GM18868 (cell line): ENCODE results near the gene AMT.
"Not testable (repeated sequence)": the region's sequence is repeated elsewhere in the genome, so short reads cannot be mapped to it uniquely, and the experiment has no call there.

Experiments
- ATAC-seq: cut with Tn5 transposase; IDR thresholded peaks from one replicate; pipeline ENCODE4 v1.9.1; 2021; ENCODE audit warnings: mild to moderate bottlenecking, moderate library complexity; ENCODE audit not compliant: unreplicated experiment

The AMT gene

GRCh38 chr3:49427586-49427985 lies 5.3 kb upstream of the AMT start:
- no peak for ATAC-seq

- no peak for ATAC-seq
Measured at GRCh38 chr3:49424816-49425215, 2.5 kb upstream of the AMT start.

GRCh38 chr3:49421890-49422378 lies 339 bp downstream of the AMT start:
- no peak for ATAC-seq

GRCh38 chr3:49417516-49418120 lies 4.7 kb downstream of the AMT start:
- no peak for ATAC-seq

GRCh38 chr3:49416867-49417266 lies 5.4 kb downstream of the AMT start:
- ATAC-seq = no peak

GRCh38 chr3:49415931-49416601 lies 6.2 kb downstream of the AMT start:
- peak; percentile 33 for ATAC-seq

GRCh38 chr3:49414753-49415152 lies 7.5 kb downstream of the AMT start:
- ATAC-seq = no peak

- no peak for ATAC-seq
Measured at GRCh38 chr3:49413338-49413734, 8.9 kb downstream of the AMT start.

- no peak for ATAC-seq
Measured at GRCh38 chr3:49412632-49413337, 9.5 kb downstream of the AMT start.

- ATAC-seq = peak; percentile 69
Measured at GRCh38 chr3:49411968-49412631, 10.2 kb downstream of the AMT start, which contains the start of the genes RHOA and TCTA. Gene RHOA, minus strand, starts transcription at chr3:49411976. Its CDS starts 36,387 bp downstream, at chr3:49375589. Gene TCTA, plus strand, starts transcription at chr3:49412423. Its CDS starts 4 bp downstream, at chr3:49412427.

- ATAC-seq = peak; percentile 13
Measured at GRCh38 chr3:49411535-49411967, 10.7 kb downstream of the AMT start.

- ATAC-seq = no peak
Measured at GRCh38 chr3:49410846-49411534, 11.3 kb downstream of the AMT start.

- ATAC-seq = no peak
Measured at GRCh38 chr3:49410066-49410845, 12.0 kb downstream of the AMT start.

GRCh38 chr3:49406571-49407565 lies 15.4 kb downstream of the AMT start:
- ATAC-seq = no peak

GRCh38 chr3:49405570-49405969 lies 16.7 kb downstream of the AMT start:
- not testable (repeated sequence) for ATAC-seq

- ATAC-seq = no peak
Measured at GRCh38 chr3:49403891-49404290, 18.4 kb downstream of the AMT start.

GRCh38 chr3:49401766-49402165 lies 20.5 kb downstream of the AMT start:
- ATAC-seq = no peak

- ATAC-seq = no peak
Measured at GRCh38 chr3:49399461-49399860, 22.8 kb downstream of the AMT start.

- no peak for ATAC-seq
Measured at GRCh38 chr3:49397470-49397869, 24.8 kb downstream of the AMT start.
